Hematopoietic multipotent progenitor cell (in vitro differentiated cells): ENCODE measurements around the gene POMC. TPM values are rescaled to one million over a fixed set of nuclear protein-coding genes. Genes with fewer than 3 reads are reported as not detected.
"Not testable (repeated sequence)": the region's sequence is repeated elsewhere in the genome, so short reads cannot be mapped to it uniquely, and the experiment has no call there.

ENCODE experiments used
- DNase-seq, 3 donors: peaks; one replicate each; pipeline ENCODE4 v3.0.0-alpha.2; 2011 to 2015; ENCODE audit warnings: low read depth in 2 of 3, low spot score in 2 of 3
- total RNA-seq: library from RNA; depleted of rRNA; stranded (reverse); fragments of >200 nt; gene quantifications from one replicate; pipeline ENCODE4 v1.2.3, GENCODE V29; 2012

The POMC gene
- total RNA-seq, 1 donor, result 23.4 TPM

DNA sequence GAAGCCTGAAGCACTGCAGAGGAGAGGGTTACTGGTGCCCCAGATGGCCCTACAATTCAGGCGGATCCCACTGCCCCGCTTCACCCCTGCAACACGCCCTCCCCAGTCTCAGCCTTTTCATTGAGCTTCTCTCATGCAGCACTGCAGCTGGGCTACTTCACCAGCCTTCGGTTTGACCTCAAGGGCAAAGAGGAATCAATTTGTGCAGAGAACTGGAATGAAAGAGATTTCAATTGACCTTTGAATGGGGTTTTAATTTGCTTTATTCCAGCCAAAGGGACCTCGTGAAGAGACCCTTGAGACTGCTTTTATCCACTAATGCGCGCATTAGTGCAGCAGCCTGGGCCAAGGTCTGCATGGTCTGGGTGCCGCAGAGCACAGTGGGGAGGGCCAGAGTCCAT lies 8.8 kb upstream of the POMC start:
- DNase-seq, result no peak

DNA sequence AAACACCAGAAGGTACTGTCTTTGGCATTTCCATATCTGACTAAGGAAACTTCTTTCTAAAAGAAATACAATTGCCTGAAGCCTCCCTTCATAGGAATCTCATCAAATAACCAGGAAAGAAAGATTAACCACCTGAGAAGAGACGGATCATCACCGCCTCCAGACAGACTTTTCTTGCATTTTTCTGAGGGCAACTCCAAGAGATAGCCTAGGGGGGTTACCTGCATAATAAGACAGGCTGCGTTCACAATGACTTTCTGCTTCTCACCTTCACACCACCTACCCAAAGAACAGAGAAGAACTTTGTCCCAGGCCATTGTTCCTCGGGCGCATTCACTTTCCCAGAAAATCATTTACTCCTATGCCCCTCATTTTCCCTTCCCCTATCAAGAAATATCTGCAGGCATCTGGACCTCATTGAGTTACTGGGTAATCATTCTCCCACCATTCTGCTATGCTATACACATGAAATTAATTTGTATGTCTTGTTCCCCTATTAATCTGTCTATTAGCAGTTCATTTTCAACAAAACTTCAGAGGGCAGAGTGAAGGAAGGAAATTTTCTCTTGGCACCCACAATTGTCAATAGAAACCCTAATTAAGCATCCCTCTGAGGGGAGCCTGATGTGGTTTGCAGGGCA lies 8.3 kb upstream of the POMC start:
- no peak for DNase-seq

DNA sequence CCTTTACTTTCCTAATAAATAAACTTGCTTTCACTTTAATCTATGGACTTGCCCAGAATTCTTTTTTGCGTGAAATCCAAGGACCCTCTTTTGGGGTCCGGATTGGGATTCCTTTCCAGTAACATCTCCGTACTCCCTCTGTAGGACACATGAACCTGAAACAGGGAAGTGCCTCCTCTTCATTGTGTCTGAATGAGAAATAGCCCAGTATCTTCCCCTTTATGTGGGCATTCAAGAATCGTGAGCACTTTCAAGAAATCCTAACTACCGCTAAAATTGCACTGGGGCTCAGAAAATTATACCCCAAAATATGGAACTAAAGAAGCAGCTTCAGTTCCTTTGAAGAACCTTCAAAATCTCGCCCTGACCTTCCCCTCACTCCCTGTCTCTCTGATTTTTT lies 7.8 kb upstream of the POMC start:
- DNase-seq, result no peak

DNA sequence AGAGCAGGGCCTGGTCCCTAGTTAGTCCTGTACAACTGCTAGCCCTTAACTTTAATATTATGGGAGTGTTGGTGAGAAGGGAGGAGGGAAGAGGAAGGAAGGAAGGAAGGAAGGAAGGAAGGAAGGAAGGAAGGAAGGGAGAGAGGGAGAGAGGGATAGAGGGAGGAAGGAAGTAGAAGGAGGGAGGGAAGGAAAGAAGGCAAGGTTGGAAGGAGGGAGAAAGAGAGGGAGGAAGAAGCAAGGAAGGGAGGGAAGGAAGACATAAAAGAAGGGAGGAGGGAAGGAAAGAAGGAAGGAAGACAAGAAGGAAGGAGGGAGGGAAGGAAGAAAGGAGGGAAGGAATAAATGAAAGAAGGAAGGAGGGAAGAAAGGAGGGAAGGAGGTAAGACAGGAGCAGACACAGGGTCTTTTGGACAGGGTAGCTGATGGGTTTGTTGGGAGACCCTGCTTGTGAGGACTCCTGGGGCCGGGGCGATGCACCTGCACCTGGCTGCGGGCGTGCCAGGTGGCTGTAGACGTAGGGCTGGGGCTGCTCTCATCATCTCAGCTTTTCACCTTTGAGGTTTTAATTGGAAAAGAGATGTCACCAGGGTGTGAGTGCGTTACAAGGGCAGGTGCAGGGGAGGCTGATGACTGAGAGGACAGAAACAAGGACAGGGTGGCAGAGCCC lies 5.9 kb upstream of the POMC start:
- no peak for DNase-seq

DNA sequence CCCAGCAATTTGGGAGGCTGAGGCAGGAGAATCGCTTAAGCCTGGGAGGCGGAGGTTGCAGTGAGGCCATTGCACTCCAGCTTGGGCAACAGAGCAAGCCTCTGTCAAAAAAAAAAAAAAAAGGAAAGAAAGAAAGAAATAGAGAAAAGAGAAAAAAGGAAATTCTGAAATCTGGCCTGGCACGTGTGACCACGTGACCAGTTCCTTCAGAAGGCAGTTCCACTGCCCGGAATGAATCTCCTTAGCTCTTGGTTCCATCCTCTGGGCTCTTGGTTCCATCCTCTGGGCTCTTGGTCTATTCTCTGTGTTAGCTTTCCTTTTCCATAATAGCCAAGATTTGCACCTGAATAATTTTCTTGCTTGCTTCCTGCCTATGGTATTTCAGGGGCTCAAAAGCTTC lies 5.3 kb upstream of the POMC start:
- DNase-seq, result no peak

DNA sequence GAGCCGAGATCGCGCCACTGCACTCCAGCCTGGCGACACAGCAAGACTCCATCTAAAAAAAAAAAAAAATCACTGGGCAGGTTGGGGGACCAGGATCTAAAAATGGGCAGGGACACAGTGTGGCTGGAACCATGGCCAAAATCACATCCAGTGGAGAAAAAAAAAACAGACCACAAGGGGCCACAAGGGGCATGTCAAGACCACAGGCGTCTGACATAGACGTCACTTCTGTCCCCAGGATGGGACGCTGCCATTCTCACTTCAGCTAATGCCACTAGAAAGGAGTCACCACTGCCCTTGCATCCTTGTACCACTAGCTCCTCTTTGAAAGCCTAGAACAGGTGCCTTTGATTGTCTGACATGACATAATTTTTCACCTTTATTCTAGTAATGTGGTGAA lies 2.5 kb upstream of the POMC start:
- no peak for DNase-seq

DNA sequence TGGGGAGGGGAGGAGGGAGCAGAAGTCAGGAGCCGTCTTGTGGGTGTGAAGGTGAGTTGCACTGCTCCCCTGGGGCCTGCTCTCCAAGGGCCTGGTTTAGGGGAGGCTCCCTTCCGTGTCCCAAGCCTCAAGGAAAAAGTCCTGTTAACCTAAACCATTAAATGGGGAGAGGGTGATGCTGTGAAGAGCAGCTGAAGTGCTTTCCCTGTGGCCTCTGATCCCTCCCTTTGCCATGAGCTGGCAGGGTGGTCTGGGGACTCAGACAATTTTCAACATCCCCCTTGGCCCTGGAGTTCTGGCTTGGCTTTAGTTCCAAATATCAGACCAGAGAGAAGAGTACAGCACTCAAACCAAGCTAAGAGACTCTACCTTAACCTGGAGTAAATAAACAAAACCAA lies 692 bp upstream of the POMC start:
- DNase-seq, result no peak

DNA sequence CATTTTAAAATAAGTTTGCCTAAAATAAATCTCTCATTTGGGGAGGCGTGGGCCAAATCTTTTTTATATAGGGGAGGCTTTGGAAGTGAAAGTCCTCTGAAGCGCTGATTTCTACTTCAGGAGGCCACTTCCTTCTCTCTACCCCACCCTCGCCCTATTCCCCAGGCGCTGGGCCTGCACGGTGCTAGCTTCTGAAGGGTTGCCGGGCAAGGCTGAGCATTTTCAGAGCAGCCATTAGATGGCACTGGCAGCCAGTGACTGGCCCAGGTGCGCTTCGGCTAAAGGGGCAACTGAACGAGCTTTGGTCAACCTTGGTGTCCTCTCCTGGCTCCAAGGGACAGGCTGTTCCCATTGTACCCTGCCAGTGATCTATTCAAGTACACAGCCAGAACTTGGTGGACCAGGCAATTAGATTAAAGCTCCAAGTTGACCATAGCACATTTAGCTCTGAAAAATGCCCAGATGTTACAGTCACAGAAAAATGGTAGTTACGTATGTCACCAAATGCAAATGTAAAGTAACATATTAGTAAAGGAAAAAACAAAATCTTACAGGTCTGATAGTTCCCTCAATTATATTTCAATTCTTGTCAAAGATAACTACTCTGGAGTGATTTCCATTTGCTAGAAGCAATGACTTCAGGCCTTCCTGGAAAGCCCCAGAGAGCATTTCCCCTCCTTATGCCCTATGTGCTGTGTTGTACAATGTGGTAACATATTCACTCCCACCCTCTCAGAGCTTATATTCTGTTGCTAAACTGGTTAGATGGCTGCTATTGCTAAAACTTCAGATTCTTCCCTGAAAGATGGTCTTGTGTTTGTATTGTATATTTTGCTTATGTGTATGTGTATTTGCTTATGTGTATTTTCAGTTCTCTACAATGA lies 2.1 kb downstream of the POMC start:
- peak in 2 of 3 donors; percentile 53 to 56 for DNase-seq

DNA sequence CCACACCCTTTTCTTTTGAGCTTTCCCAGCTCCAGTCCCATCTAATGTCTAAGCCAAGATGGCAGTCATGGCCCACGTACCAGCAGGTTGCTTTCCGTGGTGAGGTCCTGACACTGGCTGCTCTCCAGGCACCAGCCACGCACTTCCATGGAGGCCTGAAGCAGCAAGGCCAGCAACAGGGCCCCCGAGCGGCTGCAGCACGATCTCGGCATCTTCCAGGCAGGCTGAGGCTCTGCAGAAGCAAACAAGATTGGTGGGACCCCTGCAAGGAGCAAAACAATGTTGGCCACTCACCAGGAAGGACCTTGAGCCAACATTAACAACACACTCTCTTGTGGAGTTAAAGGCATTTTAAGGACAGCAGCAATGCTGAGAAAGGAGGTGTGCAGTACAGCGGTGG lies 3.8 kb downstream of the POMC start:
- no peak for DNase-seq

DNA sequence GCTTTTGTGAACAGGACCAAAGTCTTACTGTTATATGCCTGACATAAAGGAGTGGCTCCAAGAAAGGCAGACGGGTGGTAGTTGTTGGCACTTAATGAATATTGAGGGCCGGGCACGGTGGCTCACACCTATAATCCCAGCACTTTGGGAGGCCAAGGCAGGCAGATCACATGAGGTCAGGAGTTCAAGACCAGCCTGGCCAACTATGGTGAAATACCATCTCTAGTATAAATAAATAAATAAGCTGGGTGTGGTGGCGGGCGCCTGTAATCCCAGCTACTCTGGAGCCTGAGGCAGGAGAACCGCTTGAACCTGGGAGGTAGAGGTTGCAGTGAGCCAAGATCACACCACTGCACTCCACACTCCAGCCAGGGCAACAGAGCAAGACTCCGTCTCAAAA lies 6.3 kb downstream of the POMC start:
- not testable (repeated sequence) for DNase-seq

DNA sequence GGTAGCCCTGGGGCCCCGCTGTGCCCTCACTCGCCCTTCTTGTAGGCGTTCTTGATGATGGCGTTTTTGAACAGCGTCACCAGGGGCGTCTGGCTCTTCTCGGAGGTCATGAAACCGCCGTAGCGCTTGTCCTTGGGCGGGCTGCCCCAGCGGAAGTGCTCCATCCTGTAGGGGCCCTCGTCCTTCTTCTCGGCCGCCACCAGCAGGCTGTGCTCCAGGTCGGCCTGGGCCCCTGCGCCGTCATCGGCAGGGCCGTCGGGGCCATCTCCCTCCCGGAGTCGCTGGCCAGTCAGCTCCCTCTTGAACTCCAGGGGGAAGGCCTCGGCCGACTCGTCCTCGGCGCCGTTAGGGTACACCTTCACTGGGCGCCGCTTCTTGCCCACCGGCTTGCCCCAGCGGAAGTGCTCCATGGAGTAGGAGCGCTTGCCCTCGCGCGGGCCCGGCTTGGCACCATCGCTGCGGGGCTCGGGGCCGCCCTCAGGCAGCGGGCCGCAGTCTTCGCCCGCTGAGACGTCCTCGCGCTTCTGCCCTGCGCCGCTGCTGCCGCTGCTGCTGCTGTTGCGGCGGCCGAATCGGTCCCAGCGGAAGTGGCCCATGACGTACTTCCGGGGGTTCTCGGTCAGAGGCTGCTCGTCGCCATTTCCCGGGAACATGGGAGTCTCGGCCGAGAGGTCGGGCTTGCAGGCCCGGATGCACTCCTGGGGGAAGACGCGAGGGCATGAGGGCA lies 7.2 kb downstream of the POMC start:
- peak in 2 of 3 donors; percentile 58 to 73 for DNase-seq

DNA sequence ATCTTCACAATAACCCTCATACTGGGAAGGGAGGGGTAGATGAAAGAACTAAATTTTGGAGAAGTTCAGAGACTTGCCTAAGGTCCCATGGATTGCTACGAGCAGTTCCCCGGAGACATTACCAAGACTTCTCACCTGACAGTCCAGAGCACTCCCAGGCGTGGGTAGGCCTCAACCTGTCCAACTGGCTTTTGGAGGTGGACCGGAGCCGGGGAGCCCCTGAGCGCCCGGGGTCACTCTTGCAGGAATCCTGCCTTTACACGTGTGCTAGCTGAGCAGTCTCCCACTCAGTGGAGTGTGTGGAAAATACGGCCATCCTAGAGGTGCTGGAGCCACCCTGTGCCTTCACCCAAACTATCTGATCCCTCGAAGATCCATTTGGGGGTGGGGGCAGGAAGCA lies 8.0 kb downstream of the POMC start:
- DNase-seq, result no peak

DNA sequence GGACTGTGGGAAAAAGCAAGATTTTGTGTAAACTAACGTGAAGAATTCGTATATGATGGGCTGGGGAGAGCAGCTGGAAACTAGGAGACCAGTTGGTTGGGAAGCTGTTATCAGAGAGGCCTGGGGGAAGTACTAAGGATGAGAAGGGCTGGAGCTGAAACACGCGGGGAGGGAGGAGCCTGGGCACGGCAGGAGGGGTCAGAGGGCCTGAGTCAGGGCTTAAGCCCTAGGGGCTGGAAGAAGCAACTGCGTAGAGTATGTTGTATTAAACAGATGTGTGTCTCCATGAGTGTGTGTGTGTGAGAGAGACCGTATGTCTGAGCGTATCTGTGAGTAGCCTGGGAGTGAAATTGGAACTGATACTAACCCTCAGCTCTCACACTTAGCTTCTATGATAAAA lies 8.4 kb downstream of the POMC start:
- peak in 1 of 3 donors; percentile 17 for DNase-seq

DNA sequence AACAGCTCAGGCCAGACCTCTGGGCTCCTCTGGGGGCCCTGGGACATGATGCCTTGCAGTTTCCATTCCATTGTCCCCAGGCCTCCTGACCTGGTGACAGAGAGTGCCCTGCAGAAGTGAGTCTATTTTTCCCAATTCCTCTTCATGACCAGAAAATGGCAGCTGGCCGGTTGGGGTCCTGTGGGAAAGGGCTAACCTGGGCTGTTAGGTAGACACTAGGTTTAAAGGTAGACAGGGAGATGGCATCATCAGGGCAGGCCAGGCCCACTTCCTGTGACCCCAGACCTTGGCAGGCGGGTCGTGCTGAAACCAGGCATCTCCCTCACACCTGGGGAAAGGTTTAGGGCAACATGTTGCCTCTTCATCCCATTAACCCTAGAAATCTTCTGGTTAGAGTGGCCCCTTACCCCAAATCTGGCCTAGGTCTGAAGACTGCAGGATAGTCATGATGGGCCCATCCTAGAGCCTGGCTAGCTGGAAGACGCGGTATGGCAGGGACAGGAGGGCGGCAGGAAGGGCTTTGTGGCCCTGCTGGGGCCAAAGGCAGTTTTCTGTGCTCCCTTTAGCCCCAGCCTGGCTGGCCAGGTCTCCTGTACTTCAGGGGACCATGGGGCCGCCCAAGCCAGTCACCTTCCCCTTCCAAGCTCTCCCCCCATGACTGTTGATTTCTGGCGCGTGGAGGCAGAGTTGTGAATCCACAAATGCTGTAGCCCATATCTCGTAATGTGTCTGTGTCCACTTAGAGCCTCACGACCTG lies 10.1 kb downstream of the POMC start:
- DNase-seq, result no peak

DNA sequence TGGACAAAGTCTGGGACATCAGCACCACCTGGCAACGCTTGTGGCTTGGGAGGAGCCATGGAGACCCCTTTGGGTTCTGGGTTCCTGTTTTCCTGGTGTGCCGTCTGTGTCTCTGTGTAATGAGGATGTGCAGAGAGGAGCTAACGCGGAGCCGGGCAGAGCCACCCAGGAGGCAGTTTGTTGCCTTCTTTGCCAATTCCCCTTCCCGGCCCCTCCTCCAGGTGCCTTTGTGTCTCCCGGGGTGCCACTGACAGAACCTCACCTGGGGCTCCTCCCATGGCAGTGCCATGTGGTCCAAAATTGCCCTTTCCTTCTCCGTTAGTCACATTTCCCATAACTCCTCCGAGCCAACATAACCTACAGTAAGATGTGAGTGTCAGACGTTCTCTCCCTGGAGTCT lies 13.0 kb downstream of the POMC start:
- DNase-seq, result no peak

DNA sequence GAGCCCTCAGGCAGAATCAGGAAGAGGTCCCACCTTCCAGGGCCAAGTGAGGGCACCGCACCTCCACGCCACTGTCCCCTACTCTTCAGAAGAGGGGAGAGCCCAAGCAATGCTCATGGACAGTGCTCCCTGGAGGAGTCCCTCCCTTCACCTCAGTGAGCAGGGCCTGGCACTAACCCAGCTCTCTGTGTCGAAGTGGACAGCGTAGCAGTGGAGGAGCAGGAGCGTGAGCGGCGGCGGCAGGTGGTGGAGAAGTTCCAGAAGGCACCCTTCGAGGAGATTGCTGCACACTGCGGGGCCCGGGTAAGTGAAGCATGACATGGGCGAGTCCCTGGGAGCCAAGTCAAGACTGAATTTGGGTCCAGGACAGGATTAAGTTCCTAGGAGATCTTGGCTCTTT lies 16.7 kb downstream of the POMC start:
- no peak for DNase-seq

DNA sequence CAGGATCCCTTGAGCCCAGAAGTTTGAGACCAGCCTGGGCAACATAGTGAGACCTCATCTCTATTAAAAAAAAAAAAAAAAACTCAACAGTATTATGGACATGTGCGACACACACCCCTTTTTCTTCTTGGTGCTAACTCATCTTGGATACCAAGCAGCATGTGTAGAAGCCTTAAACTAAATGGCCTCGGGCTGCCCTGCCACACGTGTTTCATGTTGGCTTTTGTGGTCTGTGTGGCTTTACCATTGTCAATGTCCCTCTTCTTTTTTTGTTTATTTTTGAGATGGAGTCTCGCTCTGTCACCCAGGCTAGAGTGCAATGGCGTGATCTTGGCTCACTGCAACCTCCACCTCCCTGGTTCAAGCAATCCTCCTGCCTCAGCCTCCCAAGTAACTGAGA lies 17.4 kb downstream of the POMC start:
- DNase-seq, result not testable (repeated sequence)

DNA sequence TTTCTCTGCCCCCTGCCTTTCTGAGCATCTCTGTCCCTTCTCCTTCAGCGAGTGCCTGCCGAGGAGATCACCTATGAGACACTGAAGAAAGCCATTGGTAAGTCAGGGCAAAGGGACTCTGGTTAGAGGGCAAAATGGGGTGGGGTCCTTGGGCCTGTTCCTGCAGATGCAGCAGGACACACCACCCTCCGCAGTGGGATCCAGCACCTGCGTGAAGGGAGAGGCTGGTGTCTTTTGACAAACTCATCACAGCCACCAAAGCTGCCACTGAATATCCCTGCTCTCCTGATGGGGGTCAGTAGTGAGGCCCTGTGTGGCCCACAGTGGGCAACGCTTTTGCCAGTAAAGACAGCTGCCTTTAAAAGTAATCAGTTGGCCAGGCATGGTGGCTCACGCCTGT lies 18.7 kb downstream of the POMC start:
- no peak for DNase-seq

DNA sequence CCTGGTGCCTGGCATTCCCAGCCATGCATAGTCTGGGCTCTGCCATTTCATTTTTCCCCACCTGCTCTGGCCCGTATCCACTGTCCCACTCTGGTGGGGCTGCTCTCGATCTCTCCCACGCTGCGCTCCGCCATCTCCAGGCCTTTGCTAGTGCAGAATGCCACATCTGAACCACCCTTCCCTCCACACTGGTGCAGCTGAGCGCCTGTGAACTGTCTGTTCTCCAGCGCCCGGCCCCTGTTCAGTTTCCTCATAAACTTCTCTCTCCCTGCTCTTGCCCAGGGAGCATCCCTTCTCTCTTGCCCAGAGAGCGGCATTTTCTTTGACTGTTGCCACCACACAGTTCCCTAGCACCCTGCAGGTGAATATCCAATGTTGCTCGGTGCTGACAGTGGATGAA lies 21.5 kb downstream of the POMC start:
- no peak for DNase-seq

DNA sequence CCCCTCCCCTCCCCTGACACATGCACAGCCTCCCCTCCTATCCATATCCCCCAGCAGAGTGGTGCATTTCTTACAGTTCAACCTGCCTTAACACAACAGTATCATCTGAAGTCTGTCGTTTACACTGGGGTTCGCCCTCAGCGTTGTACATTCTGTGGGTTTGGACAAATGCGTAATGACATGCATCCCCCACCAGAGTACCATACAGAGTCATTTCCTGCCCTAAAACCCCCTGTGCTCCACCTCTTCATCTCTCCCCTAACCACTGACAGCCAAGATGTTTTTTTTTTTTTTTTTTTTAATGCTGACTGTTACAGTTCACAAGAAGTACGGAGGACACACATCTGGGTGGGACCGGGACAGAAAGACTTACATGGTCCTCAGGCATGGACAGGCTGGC lies 22.6 kb downstream of the POMC start:
- peak in 1 of 3 donors; percentile 43 for DNase-seq
